Gastroesophageal sphincter (tissue), 3 donors: Measurements from ENCODE around the gene CNNM3.

Source experiments
- POLR2A ChIP-seq, 2 donors: fragments of 450-650 bp; IDR thresholded peaks; one replicate each; pipeline ENCODE4 v1.6.1; 2017; ENCODE audit warnings: antibody characterized with exemption in 2 of 2, mild to moderate bottlenecking in 2 of 2, moderate library complexity in 1 of 2
- POLR2AphosphoS5 ChIP-seq: sonication (generic); formaldehyde crosslinking; IDR thresholded peaks from one replicate; pipeline ENCODE4 v1.6.1; 2017; ENCODE audit warnings: antibody characterized with exemption
- TF ChIP-seq, protein P1 (sequence below), 4 experiments: fragments of 200-600 bp in 2 of 4; fragments of 450-650 bp in 2 of 4; sonication (generic) in 1 of 4; IDR thresholded peaks; one replicate each; pipeline ENCODE4 v1.5.1; 2017 to 2019; ENCODE audit warnings: antibody characterized with exemption in 4 of 4, mild to moderate bottlenecking in 2 of 4, moderate library complexity in 2 of 4

DNA sequence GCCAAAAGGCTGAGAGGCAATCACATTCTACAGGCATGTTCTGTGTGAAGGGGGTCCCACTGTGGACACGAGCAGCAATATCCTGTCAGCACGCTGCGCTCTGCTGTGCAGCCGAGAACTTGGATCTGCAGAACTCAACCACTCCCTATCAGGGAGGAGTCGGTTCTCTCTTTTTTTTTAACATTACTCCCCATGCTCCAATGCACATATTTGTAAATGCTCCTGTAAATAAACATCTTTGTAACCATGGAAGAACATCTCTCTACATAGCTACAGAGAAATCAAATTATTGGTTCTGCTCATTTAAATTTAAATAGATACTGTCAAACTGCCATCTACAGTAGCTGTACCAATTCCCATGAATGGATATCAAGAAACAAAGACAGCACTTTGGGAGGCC, 30.8 kb downstream of the CNNM3 start:
- TF ChIP-seq, protein P1, sequence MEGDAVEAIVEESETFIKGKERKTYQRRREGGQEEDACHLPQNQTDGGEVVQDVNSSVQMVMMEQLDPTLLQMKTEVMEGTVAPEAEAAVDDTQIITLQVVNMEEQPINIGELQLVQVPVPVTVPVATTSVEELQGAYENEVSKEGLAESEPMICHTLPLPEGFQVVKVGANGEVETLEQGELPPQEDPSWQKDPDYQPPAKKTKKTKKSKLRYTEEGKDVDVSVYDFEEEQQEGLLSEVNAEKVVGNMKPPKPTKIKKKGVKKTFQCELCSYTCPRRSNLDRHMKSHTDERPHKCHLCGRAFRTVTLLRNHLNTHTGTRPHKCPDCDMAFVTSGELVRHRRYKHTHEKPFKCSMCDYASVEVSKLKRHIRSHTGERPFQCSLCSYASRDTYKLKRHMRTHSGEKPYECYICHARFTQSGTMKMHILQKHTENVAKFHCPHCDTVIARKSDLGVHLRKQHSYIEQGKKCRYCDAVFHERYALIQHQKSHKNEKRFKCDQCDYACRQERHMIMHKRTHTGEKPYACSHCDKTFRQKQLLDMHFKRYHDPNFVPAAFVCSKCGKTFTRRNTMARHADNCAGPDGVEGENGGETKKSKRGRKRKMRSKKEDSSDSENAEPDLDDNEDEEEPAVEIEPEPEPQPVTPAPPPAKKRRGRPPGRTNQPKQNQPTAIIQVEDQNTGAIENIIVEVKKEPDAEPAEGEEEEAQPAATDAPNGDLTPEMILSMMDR (IDR thresholded peaks at IDR 0.05) = no peak
- TF ChIP-seq POLR2A (IDR thresholded peaks at IDR 0.05) (no peak), POLR2AphosphoS5 (no peak)
